ENCODE data around the gene CACNA2D3.

The CACNA2D3 gene

DNA sequence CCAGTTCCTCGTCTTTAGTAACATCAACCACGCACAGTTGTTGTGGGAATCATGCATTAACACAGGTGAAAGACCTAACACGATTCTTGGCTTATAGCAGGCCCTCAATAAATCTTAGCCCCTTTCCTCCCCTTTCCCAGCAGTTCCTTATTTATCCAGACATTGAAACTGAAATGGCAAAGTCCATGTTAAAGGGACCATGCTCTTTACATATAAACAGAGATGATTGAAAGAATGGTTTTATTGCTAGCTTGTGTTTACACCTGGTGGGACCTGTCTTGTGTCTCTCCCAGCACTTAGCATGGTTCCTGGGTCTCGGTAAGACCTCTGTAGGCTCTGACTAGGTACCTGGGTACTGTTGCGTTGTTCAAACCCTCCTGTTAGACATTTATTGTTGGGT, 553.7 kb downstream of the CACNA2D3 start:
- DNase-seq (ENCODE audit: low spot score) = no peak

DNA sequence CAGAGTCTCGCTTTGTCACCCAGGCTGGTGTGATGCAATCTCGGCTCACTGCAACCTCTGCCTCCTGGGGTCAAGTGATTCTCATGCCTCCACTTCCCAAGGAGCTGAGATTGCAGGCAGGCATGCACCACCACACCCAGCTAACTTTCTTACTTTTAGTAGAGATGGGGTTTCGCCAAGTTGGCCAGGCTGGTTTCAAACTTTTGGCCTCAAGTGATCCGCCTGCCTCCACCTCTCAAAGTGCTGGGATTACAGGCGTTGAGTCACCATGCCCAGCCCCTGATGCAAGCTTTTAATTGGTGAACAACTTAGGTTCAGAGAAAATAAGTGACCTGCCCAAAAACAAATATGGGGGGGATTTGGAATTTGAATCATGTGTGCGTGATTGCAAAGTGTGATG, 559.4 kb downstream of the CACNA2D3 start:
- DNase-seq (ENCODE audit: low spot score) = no peak

DNA sequence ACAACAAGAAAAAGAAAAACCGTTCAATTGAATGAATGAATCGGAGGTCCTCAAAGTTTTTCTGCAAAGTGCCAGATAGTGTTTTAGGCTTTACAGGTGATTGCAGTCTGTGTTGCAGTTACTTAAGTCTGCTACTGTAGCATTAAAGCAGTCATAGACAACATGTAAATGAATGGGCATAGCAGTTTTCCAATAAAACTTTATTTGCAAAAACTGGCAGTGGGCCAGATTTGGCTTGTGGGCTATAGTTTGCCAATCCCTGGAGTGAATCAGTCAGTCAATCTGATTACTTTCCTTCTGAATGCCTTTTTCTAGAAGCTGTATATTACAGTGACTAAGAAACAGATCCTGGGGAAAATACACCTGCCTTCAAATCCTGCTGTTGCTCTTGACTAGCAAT, 562.9 kb downstream of the CACNA2D3 start:
- DNase-seq (ENCODE audit: low spot score) = no peak

DNA sequence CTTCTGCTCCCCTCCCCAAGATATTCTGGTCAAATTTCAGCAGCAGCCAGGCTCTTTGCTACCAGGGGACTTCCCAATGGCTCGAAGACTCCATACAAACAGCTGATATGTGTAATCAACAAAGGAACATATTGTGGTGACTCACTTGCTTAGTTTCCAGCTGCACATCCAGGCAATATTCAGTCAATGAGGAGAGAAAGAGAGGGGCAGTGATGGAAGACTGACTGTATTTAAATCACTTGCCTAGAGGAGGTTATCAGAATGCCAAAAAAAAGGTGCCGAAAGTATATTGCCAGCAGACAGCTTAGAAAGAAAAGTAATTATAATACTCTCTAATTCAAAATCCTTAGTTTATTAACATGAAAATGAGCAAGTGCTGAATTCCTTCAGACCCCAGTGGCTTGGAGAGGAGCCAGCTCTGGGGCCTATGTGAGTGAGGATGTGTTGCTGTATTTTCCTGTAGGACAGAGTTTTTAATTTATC, 569.0 kb downstream of the CACNA2D3 start:
- no peak for DNase-seq (ENCODE audit: low spot score)

DNA sequence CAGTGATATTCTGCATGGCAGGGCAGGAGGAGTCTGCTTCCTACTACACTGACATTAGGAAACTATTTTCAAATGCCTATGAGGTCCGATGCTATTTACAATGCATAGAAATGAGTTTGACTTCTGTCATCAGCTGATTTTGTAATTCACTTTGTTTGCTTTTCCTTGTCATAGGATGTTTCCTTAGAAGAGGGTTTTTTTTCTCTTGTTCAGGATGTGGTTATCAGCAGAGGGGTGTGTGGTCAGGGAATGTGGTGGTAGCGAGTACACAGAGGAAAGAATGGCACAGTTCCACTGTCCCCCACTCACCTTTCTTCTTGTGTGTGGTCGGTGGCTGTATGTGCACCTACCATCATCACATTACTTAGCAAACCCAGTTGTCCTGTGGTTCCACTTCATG, 574.0 kb downstream of the CACNA2D3 start:
- DNase-seq (ENCODE audit: low spot score) = no peak

DNA sequence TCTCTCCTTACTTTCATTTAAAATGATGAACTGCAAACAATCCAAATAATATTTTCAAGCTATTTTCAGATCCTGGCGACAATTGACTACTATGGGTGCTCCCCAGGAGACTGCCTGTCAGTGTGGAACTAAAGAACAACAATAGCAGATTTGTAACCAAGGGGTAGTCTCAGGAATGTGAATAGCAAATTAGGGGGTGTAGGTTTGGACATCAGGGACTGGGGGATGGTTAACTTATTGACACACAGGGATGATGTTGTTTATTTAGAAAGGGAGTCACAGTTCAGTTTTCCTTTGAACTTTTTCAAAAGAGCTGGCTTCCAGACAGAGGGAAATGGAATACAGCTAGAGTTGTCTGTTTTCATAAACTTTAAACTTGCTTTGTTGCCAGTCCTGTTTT, 575.7 kb downstream of the CACNA2D3 start:
- DNase-seq (ENCODE audit: low spot score) = no peak

DNA sequence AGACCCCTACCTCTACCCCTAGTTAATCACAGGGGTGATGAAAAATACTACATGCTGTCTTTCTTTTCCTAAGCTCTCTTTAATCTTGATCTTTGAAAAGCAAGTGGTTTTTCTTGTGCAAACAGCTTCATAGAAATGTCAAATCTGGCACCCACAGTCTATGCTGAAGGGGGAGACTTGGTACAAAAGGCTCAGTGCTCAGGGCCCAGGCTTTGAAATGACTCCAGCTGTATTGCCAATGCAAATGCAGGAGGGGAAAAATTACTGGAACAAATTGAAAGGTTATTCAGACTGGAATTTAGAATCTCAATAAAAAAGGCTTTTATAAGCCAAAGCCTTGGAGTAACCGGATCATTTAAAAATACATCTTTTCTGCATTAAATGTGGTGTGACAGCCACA, 581.6 kb downstream of the CACNA2D3 start:
- DNase-seq (ENCODE audit: low spot score) = no peak

DNA sequence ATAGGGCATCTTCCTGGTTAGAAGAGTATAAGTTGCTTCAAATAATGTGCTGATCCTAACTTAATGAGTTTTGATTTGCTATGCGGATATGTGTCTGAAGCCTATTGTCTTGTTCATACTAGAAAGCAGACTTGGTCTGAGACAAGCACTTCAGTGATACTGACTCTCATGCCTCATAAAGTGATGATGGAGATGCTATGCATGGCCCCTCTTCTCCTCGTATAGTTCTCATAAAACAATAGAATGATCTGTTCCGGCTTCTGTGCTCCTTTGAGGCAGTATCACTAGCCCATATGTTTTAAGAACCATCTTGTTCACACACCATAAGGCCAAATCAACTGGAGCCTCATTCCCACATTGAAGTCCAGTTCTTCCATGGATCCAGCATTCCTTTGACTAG, 583.4 kb downstream of the CACNA2D3 start:
- no peak for DNase-seq (ENCODE audit: low spot score)

DNA sequence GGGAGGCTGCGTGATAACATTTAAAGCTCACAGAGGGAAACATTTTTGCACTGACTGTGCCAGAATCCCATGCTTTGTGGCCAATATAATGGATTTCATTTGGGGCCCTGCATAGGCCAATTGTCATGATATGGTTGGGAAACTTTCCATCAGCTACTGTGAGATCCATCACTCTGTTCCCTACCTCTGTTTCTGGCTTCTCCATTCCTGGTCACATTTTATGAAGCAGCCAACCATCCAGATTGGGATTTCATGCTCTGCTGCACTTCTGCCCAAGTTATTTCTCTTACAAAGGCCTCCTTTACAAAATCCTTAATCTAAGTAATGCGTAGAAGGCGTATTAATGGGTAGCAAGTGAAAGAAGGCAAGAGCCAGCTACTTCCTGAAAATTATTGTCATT, 584.4 kb downstream of the CACNA2D3 start:
- no peak for DNase-seq (ENCODE audit: low spot score)

DNA sequence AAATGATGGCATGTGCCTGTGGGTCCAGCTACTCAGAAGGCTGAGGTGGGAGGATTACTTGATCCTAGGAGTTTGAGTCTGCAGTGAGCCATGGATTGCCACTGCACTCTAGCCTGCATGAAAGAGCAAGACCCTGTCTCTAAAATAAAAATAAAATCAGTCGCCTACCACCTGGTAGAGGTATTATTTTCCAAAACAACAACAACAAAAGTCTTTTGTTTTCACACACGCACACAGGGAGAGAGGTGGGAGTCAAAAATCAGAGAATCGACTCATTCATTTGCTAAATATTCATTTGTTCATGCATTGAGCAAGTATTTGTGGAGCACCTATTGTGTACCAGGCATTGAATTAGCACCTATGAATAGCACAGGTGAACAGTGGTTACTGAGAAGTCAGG, 587.4 kb downstream of the CACNA2D3 start:
- no peak for DNase-seq (ENCODE audit: low spot score)

DNA sequence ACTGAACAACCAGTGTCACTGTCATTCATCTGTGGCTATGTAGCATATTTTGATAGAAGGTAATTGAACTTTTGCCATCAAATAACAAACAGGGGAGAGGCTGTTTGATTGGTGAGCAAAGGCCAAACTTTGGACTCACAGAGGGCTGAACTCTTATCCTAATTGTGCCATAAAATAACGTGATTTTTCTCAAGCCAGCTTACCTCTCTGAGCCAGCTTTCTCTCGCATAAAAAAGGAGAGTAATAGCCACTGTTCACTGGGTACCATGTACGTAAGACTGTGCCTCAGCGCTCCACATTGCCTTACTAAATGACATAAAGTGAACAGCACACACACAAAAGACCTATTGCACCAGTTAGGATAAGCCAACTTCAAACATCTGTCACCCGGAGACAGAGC, 588.6 kb downstream of the CACNA2D3 start:
- no peak for DNase-seq (ENCODE audit: low spot score)

DNA sequence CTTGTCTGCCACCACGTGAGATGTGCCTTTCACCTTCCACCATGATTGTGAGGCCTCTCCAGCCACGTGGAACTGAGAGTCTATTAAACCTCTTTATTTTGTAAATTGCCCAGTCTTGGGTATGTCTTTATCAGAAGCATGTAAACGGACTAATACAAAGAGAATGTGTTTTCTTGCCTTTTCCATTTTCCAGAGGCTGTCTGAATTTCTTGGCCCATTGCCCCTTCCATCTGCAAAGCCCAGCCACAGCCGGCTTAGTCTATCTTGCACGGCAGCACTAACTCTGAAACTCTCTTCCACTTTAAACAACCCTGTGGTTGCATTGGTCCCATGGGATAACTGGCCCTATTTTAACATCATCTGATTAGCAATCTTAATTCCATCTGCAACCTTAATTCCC, 590.2 kb downstream of the CACNA2D3 start:
- no peak for DNase-seq (ENCODE audit: low spot score)

DNA sequence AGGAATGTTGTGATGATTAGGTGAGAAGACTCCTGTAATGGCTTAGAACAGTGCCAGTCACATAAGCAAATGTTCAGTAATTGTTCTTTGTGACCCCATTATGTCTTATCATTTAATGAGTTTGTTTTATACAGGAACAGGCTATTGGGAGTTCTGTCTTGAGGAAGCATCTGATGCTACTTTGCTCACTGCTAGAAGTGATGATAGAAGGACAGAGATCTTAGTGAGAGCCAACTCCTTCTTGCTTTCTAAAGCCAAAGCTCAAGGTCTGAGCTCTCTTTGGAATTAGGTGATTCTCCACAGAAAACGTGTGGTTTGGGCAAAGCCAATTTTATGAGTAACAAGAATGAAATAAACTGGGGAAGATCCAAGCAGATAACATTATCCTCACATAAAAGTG, 590.7 kb downstream of the CACNA2D3 start:
- DNase-seq (ENCODE audit: low spot score) = no peak

DNA sequence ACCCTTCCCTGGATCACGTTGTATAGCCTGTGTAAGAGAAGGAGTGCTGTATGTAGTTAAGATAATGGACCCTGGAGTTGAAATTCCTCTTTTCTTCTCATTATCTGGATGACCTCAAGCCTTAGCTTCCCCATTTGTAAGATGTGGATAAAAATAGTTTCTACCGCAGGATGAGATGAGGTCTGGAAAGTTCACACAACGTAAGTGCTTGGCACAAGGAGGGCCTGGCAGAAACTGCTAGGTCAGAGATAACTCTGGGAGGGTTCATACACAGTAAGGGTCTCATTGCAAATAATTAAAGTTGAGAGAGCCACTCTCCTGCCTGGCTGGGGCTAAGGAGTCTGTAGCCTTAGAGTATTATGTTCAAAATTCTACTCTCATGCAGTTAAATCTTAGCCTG, 591.1 kb downstream of the CACNA2D3 start:
- no peak for DNase-seq (ENCODE audit: low spot score)

DNA sequence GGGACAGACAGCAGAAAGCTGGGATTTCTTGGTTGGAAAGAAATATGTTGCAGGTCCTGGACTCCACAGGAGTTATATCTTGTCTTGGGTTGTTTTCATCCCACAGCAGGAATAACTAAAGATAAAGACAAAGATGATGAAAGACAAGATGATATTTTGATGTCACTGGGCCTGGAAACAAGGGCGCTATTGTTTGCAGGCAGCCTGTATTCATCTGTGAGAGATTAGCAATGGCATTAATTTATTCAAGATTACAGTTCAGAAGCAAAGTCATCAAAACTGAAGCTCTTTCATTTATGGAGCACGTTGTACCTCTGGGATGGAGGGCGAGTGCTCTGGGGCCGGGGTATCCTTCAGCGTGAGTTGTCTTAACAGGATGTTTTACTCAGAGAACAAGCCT, 591.7 kb downstream of the CACNA2D3 start:
- DNase-seq (ENCODE audit: low spot score) = no peak

DNA sequence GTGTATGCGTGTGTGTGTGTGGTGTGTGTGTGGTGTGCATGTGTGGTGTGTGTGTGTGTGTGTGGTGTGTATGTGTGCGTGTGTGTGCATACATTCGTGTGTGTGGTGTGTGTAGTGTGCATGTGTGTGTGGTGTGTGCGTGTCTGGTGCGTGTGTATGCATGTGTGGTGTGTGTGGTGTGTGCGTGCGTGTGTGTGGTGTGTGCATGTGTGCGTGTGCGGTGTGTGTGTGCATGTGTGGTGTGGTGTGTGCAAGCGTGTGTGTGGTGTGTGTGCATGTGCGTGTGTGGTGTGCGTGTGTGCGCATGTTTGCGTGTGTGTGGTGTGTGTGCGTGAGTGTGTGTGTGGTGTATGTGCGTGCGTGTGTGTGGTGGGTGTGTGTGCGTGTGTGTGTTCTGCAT, 595.2 kb downstream of the CACNA2D3 start:
- no peak for DNase-seq (ENCODE audit: low spot score)

DNA sequence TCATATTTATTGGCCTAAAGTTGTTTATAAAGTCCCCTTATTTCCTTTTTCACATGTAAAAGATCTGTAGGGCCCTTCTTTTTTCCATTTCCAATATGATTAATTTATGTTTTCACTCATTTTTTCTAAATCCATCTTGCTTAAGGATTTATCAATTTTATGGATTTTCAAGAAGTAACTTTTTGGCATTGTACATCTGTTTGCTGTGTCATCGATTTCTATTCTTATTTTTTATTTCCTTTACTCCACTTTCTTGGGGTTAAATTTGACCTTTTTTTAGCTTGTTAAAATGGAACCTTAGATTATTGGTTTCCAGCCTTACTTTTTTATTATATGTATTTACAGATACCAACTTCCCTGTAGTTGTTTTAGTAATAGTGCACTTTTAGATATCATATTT, 597.6 kb downstream of the CACNA2D3 start:
- no peak for DNase-seq (ENCODE audit: low spot score)

DNA sequence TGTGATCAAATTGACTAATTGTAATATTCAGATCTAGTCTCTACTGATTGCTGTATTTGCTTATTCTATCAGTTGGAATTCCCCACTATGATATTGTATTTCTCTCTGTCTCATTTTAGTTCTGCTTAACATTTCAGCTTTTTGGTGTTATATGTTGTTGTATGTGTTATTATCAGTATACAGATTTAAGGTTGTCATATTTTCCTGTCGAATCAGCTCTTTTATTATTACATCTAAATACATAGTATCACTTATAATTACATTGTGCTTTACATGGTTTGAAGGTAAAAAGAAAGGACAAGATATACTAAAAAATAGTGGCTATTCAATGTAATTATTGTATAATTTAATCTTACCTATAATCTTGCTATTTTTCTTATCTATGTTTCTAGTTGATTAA, 598.3 kb downstream of the CACNA2D3 start:
- DNase-seq (ENCODE audit: low spot score) = no peak

DNA sequence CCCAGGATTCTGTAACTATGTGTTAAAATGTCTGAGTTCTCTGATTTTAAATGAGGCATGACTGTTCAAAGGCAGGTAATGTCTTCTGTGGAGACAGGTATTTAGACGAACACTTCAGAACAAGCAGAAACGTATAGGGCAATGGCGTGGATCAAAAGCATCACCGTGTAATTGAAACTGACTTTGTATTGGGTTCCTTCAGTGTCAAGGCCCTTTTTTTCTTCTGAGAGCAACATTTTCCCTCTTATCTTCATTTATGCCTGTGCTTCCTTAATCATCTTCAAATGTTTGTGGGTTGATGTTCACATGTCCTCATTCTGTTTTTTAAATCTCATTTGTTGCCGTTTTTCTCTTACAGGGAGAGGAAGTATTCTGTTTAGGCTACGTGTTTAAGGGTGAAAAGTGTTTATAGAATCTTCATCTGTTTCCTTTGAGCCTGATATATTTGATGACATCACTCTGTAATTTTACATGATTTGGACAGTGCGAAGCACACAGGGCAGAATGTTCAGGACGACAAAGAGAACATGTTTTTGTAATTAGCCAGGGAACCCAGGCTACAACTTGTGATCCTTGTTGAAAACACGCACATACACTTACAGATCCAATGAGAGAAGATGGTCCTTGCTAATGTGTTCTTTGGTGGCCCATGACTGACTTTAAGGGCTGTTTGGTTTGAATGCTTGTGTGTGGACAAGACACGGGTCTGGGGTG, 609.5 kb downstream of the CACNA2D3 start:
- no peak for DNase-seq (ENCODE audit: low spot score)

DNA sequence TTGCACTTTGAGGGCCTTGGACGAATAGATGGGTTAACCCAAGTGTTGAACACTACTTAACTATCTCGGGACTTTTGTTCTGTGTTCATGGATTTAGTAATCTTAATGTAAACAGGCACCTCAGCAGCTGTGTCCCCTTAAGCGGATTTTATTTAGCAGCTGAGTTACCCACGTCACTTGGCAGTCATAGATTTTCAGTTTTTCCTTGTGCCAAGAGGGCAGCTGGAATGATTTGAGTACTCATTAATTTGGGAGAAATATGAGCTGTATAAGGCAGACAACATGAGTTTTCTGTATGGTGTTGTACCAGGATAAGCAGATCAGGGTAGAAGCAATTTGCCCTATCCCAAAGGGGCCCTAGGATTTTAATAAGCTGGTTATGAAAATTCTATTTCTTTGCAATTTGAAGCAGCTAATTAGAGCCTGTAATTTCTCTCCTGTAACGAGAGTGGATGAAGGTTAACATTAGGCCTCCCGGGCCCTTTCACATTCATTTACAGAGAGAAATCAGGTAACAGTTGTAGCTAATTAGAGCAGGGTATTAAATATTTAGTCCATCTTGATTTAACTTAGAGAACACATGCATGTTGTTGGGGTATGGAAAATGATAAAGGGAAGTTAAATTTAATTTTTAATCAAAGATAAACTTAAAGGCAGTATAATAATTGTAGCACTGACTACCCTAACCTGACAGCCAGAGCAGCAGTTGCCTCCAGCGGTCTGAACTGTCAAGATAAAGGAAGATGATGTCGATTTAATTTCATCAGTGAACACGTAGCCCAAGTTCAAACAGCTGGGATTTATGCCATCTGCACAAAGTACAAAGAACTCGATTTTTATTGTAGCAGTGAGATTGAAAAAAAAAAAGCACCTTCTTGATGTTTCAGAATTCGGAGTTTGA, 611.0 kb downstream of the CACNA2D3 start:
- no peak for DNase-seq (ENCODE audit: low spot score)

DNA sequence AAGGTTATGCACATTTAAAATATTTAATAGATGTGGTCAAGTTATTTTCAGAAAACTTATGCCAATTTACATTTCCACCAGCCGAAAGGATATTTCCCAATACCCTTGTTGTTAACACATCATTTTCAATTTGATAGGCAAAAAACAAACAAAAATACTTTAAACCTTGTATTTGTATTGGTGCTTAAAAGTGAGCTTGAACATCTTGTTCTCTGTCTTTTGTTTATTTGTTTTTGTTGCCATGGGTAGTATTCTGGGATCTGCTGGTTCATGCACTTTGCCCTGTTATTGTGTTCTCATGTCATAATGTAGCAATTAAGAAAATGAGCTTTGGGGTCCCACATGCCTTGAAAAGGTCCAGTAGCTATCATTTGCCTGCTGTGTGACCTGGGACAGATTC, 614.1 kb downstream of the CACNA2D3 start:
- no peak for DNase-seq (ENCODE audit: low spot score)

DNA sequence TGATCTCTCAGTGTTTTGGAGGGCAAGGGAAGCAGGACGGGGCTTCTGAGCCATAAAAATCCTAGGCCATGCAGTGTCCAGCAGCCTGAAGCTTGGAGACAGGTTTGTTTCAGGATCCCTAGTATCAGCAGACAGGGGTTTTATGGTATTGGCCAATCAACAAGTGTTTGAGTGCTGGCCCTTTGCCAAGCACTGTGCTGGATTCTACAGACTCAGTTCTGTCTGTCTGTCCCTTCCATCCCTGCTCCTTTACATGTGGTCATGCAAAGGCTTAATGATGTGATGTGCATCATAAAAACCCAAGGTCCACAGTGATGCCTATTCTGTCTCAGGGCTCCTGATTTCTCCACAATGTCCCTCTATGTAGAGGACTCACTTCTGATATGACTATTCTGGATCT, 621.4 kb downstream of the CACNA2D3 start:
- DNase-seq (ENCODE audit: low spot score) = no peak

DNA sequence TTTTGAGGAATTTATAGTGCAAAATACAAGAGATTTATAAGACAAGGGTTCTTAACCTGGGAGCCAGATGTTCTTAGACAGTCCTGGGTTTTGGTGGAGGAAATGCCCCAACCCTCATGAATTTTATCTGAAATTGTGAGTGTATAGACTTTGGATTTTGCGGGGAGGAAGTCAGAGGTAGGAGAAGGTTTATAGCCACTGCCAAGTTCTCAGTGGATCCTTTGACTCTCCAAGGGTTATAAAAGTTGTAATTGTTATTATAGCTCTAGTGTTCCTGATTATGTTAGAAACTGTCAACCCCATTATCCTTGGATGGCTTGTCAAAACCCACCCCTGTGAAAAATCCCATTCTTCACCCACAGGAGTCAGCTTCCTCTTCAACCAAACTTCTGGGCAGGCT, 621.9 kb downstream of the CACNA2D3 start:
- DNase-seq (ENCODE audit: low spot score) = no peak

DNA sequence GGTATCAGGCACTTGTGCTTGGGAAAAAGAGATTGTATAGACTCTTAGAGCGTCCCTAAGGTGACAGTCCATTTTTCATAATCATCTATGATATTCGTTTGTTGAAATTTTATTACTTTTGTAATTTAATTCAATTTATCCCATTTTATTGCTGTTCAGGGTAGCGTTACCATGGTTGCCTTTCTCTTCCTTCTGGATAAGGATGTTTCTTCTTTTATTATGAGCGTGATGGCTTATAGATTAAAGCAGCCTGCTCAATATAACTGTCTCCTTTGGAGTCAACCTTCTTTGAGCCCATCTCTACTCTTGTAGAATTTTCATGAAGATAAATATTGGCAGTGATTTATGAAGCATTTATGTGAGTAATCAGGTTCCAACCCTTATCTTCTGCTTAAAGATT, 623.5 kb downstream of the CACNA2D3 start:
- no peak for DNase-seq (ENCODE audit: low spot score)
